Measurements from ENCODE around the gene KLHL18.
"Not testable (repeated sequence)": the region's sequence is repeated elsewhere in the genome, so short reads cannot be mapped to it uniquely, and the experiment has no call there.

Gene KLHL18

GRCh38 chr3:47342812-47343211 is 60.1 kb downstream of the KLHL18 start:
- no peak for DNase-seq
- no peak for TF ChIP-seq GATA1 (IDR thresholded peaks at IDR 0.05; ENCODE audit: low read depth, low read length)
- no peak for TF ChIP-seq POLR2A (IDR thresholded peaks at IDR 0.05; ENCODE audit: low read length)

- TF ChIP-seq POLR2A (IDR thresholded peaks at IDR 0.05; ENCODE audit: low read length), result no peak
- DNase-seq, result no peak
Observed at GRCh38 chr3:47343471-47343971, 60.8 kb downstream of the KLHL18 start.

GRCh38 chr3:47344971-47345370 is 62.2 kb downstream of the KLHL18 start:
- TF ChIP-seq POLR2A (IDR thresholded peaks at IDR 0.05; ENCODE audit: low read length) (no peak), GATA1 (IDR thresholded peaks at IDR 0.05; ENCODE audit: low read depth, low read length) (no peak)
- DNase-seq, result no peak

- no peak for DNase-seq
- TF ChIP-seq GATA1 (IDR thresholded peaks at IDR 0.05; ENCODE audit: low read depth, low read length) (no peak), POLR2A (IDR thresholded peaks at IDR 0.05; ENCODE audit: low read length) (no peak)
Observed at GRCh38 chr3:47347217-47347801, 64.6 kb downstream of the KLHL18 start.

- TF ChIP-seq GATA1 (IDR thresholded peaks at IDR 0.05; ENCODE audit: low read depth, low read length) (no peak), POLR2A (IDR thresholded peaks at IDR 0.05; ENCODE audit: low read length) (no peak)
- no peak for DNase-seq
Observed at GRCh38 chr3:47348411-47349154, 65.8 kb downstream of the KLHL18 start.

DNA sequence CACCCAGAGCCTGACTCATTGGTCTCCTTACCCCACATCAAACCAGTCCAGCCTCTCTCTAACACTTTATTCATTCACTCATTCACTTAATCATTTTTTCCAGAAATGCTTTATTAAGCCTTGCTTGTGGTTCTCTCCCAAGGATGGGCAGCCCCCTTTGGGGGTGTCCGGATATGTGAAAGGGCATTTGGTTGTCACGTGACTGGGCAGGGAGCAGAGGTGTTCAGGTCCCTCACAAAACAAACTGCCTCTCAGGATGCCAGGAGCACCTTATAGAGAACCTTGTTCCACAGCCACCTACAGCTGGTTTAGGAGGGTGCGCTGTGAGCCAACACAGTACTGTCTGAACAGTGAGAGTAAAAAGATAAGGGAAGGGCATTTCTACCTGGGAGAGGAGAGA is 72.3 kb downstream of the KLHL18 start:
- DNase-seq, result no peak

DNA sequence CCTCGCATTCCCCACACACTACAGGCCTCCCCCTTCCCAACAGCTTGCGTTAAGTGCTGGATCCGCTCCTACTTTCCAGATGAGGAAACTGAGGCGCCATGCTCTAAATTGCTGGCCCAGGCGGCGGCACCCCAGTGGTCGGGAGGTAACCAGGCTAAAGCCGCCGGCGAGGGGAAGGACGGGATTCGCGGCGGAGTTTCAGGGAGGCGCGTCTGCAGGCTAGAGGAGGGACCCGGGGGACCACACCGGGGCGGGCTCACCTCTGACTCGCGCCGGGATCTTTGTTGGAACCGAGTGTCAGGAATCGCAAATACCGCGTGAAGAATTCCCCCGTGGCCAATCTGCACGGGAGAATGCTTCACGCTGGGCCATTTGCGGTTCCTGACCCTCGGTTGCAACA is 73.5 kb downstream of the KLHL18 start:
- TF ChIP-seq GATA1 (IDR thresholded peaks at IDR 0.05; ENCODE audit: low read depth, low read length) (no peak), POLR2A (IDR thresholded peaks at IDR 0.05; ENCODE audit: low read length) (no peak)
- no peak for DNase-seq

More for the DNA sequence above, 72.3 kb downstream of the KLHL18 start:
- no peak for TF ChIP-seq GATA1 (IDR thresholded peaks at IDR 0.05; ENCODE audit: low read depth, low read length)
- no peak for TF ChIP-seq POLR2A (IDR thresholded peaks at IDR 0.05; ENCODE audit: low read length)

DNA sequence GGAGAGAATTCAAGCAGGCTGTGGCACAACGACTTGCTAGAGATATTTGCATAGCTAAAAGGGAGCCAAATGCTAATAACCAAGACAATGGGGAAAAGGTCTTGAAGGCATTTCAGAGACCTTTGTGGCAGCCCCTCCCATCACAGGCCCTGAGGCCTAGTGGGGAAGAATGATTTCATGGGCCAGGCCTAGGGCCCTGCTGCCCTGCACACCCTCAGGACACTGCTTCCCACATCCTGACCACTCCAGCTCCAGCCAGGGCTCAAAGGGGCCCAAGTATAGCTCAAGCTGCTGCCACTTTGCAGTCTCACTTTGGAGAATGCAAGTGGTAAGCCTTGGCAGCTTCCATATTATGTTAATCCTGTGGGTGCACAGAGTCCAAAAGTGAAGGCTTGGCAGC is 76.6 kb downstream of the KLHL18 start:
- no peak for DNase-seq
- no peak for TF ChIP-seq GATA1 (IDR thresholded peaks at IDR 0.05; ENCODE audit: low read depth, low read length)

DNA sequence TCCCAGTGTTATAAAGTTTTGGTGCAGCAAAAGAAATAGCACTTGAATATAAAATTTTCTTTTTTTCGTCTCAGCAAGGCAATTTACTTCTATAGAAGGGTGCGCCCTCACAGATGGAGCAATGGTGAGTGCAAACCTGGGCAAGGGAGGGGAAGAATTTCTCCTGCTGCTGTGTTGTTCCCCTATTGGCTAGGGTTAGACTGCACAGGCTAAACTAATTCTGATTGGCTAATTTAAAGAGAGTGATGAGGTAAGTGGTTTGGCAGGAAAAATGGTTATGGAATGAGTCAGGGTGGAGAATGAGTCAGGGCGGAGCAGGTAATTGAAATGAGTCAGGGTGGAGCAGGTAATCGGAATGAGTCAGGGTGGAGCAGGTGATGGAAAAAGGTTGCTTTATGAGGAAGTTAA is 77.4 kb downstream of the KLHL18 start:
- not testable (repeated sequence) for DNase-seq

DNA sequence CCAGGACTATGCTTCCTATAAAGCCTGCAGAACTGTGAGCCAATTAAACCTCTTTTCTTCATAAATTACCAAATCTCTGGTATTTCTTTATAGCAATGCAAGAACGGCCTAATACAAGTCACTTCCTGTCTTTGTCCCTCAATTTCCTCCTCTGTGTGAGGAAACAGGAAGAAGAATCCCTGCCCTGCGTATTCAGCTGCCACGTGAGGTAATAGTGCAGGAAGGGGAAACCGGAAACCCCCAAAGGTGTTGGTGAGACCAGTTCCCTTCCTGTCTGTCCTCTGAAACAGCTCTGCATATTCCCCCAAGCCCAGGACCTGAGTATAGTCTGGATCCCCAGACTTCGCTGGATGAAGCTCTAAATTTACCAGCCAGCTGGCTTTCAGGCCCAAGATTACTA is 80.0 kb downstream of the KLHL18 start:
- TF ChIP-seq GATA1 (IDR thresholded peaks at IDR 0.05; ENCODE audit: low read depth, low read length) (no peak), POLR2A (IDR thresholded peaks at IDR 0.05; ENCODE audit: low read length) (no peak)
- no peak for DNase-seq

DNA sequence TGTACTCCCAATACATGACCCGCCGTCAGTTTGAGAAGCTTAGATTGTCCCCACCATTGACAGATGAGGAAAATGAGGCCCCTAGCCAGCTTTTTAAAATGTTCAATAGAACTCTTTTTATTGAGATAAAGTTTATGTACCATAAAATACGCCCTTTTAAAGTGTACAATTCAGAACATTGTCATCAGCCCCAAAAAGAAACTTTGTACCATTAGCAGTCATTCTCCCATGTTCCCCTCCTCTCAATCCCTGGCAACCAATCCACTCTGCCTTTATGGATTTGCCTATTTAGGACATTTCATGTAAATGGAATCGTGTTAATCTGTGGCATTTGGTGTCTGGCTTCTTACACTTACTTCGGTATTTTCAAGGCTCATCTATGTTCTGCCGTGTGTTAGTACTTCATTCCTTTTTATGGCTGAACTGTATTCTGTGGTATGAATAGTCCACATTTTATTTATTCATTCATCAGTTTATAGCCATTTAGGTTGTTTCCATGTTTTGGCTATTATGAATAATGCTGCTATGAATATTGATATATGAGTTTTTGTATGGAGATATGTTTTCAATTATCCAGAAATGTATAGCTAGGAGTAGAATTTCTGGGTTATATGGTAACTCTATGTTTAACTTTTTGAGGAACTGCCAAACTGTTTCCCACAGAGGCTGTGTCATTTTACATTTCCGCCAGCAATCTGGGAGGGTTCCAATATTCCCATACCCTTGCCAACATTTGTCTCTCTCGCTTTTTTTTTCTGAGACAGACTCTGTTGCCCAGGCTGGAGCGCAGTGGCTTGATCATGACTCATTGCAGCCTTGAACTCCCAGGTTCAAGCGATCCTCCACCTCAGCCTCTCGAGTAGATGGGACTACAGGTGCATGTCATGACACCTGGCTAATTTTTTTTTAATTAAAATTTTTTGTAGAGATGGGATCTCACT is 82.7 kb downstream of the KLHL18 start:
- no peak for TF ChIP-seq POLR2A (IDR thresholded peaks at IDR 0.05; ENCODE audit: low read length)
- no peak for TF ChIP-seq GATA1 (IDR thresholded peaks at IDR 0.05; ENCODE audit: low read depth, low read length)

GRCh38 chr3:47366833-47367232 is 84.1 kb downstream of the KLHL18 start:
- no peak for TF ChIP-seq POLR2A (IDR thresholded peaks at IDR 0.05; ENCODE audit: low read length)
- no peak for TF ChIP-seq GATA1 (IDR thresholded peaks at IDR 0.05; ENCODE audit: low read depth, low read length)
- no peak for DNase-seq

More for the DNA sequence above, 82.7 kb downstream of the KLHL18 start:
- no peak for DNase-seq

DNA sequence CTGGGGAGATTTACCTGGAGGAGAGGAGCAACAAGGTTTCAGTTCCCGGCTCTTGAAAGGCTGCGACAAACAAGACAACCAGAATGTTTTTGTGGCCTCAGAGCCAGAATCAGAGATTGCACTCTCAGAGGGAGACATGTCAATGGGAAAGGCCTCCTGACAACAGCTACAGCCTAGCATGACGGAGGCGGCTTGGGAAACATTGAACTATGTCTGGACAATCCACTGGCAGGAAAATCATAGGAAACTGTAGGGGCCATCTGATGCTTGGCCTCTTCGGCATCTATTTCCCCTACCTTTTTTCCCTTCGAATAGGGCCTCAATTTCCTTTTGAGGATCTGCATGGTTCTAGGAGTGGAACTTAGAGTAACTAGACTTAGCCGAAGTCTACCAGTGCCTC is 84.9 kb downstream of the KLHL18 start:
- no peak for DNase-seq
- TF ChIP-seq POLR2A (IDR thresholded peaks at IDR 0.05; ENCODE audit: low read length) (no peak), GATA1 (IDR thresholded peaks at IDR 0.05; ENCODE audit: low read depth, low read length) (no peak)

- not testable (repeated sequence) for DNase-seq
Observed at GRCh38 chr3:47370020-47370419, 87.3 kb downstream of the KLHL18 start.
